H1 (cell line): ENCODE data around the gene MARCHF10. TPM values are rescaled to one million over a fixed set of nuclear protein-coding genes. Genes with fewer than 3 reads are reported as not detected.

Experiments
- CHD2 ChIP-seq: IDR thresholded peaks from 2 replicates; pipeline ENCODE4 v1.6.1; 2012; ENCODE audit warnings: low read length, improper control_type of control experiment
- HDAC6 ChIP-seq: IDR thresholded peaks from one replicate; pipeline ENCODE4 v1.7.1; 2012; ENCODE audit warnings: low read depth, mild to moderate bottlenecking, inconsistent platforms, low read length, moderate library complexity
- PHF8 ChIP-seq: fragments of 200-600 bp; sonication (generic); conservative IDR thresholded peaks from 2 replicates; pipeline ENCODE4 v1.7.1; 2012; ENCODE audit warnings: low read depth, mild to moderate bottlenecking, inconsistent platforms, low read length, moderate library complexity
- polyA plus RNA-seq, 7 experiments: library from polyadenylated mRNA; depleted of rRNA in 3 of 7; stranded (reverse) in 5 of 7; unstranded in 2 of 7; fragments of >200 nt in 5 of 7; fragments of 200-250 nt in 2 of 7; gene quantifications; 1 replicate in 5 of 7; 2 replicates in 1 of 7; 4 replicates in 1 of 7; pipeline versions ENCODE4 v1.2.1 to v1.2.3, GENCODE V29; 2011 to 2013; ENCODE audit warnings: missing spikeins in 2 of 7, mixed read lengths in 2 of 7
- total RNA-seq: library from RNA; stranded (reverse); fragmentation: NEBNext Ultra II Directional; extraction: Animal tissue kit (Norgen Biotek cat#: 25700); gene quantifications from 2 replicates; pipeline ENCODE4 v1.2.1, GENCODE V29; 2021

MARCHF10 gene
- total and polyA plus RNA-seq, 2 of the 8 experiments (the other 6 are each of a cell fraction or from before 2014, with no cell fraction given): 0.48 to 0.73 TPM

DNA sequence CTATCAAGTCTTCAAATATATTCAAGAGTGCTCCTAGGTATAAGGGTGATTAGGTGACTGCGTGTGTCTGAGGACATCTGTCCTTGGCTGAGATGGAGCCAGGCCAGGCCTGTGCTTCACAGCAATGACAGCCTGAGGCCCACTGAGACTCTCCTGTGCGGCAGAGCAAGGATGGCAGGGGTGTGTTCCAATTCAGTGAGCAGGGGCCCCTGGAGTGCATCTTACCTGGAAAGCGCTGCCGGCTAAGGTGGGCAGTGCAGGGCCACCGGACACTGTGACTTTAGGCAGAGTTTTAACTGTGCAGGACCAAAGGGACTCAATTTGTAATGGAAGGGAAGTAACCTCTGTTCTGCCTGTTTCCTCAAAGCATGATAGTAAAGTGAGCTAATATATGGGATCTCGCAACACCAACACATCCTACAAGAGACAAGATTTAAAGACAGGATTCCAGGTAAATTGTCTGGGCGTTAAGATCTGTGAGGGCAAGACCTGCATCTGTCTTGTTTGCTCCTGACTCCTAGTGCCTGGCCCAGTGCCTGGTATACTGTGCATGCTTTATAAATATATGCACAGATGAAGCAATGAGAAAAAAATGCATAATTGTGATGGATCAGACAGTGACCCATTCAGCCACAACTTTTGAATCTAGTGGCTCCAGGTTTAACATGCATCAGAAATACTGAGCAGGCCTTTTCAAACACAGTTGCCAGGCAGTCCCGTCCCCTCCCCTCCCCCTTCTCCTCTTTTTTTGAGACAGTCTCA, 93.9 kb downstream of the MARCHF10 start (continued):
- TF ChIP-seq PHF8: no peak
- TF ChIP-seq HDAC6: no peak
- no peak for TF ChIP-seq CHD2
